Measurements from ENCODE around the gene ARL4D. TPM values are rescaled to one million over a fixed set of nuclear protein-coding genes. Genes with fewer than 3 reads are reported as not detected.
"Not testable (repeated sequence)": the region's sequence is repeated elsewhere in the genome, so short reads cannot be mapped to it uniquely, and the experiment has no call there.

Gene ARL4D
- total RNA-seq, 2 donors from 2014 or later, result 1.5 to 1.7 TPM

- H3K27me3 Mint-ChIP-seq, result no peaks in the 10 kb centered on the region
- DNase-seq (ENCODE audit: low spot score) (peak; percentile 84), ATAC-seq (peak; percentile 55 to 71)
- no peak overlapping the region for H3K4me3 Mint-ChIP-seq
- no peak overlapping the region for H3K27ac Mint-ChIP-seq
- H3K36me3 Mint-ChIP-seq, result no peaks in the 10 kb centered on the region
- peaks cover 15 to 22% of the 10 kb centered on the region in 2 donors for H3K4me1 Mint-ChIP-seq (ENCODE audit: low read depth in 2 of 2)
- H3K9me3 Mint-ChIP-seq, result no peaks in the 10 kb centered on the region
Observed at GRCh38 chr17:43393944-43394482, 4.8 kb upstream of the ARL4D start.

DNA sequence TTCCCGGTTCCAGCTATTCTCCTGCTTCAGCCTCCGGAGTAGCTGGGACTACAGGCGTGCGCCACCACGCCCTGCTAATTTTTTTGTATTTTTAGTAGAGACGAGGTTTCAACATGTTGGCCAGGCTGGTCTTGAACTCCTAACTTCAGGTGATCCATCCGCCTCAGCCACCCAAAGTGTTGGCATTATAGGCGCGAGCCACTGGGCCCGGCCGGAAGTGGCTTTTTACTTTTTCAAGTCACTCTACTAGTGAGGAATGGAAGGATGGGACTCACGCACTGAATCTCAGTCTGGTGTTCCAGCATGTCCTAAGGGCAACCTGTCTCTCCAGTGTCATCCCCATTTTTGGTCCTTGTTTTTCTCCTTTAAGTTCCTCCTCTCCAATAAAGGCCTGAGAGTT, 4.1 kb upstream of the ARL4D start:
- H3K27me3 Mint-ChIP-seq; ATAC-seq; H3K9me3 Mint-ChIP-seq; H3K4me3 Mint-ChIP-seq; DNase-seq (ENCODE audit: low spot score); H3K36me3 Mint-ChIP-seq; H3K27ac Mint-ChIP-seq: not testable (repeated sequence)
- peaks cover 13 to 15% of the 10 kb centered on the region in 2 donors for H3K4me1 Mint-ChIP-seq (ENCODE audit: low read depth in 2 of 2)

DNA sequence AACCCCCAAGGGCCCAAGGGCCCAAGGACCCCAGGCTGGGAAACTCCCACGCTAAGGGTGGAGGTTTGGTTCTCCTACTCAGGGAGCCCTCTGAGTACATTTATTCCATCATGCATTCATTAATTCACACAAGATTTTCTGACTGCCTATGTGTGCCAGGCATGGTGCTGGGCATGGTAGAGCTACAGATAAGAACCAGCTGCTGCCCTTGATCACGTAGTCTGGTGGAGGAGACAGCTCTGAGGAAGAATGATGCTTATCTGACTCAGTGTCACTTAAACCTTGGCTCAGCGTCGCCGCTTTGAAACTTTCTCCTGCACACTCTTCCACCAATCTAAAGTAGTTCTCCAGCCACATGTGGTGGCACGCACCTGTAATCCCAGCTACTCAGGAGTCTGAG, 3.6 kb upstream of the ARL4D start:
- Mint-ChIP-seq H3K4me3 (no peak overlapping the region), H3K9me3 (no peaks in the 10 kb centered on the region), H3K4me1 (ENCODE audit: low read depth in 2 of 2) (peaks cover 10 to 14% of the 10 kb centered on the region in 2 donors), H3K27ac (no peak overlapping the region), H3K27me3 (no peaks in the 10 kb centered on the region), H3K36me3 (no peaks in the 10 kb centered on the region)
- ATAC-seq (no peak), DNase-seq (ENCODE audit: low spot score) (no peak)

DNA sequence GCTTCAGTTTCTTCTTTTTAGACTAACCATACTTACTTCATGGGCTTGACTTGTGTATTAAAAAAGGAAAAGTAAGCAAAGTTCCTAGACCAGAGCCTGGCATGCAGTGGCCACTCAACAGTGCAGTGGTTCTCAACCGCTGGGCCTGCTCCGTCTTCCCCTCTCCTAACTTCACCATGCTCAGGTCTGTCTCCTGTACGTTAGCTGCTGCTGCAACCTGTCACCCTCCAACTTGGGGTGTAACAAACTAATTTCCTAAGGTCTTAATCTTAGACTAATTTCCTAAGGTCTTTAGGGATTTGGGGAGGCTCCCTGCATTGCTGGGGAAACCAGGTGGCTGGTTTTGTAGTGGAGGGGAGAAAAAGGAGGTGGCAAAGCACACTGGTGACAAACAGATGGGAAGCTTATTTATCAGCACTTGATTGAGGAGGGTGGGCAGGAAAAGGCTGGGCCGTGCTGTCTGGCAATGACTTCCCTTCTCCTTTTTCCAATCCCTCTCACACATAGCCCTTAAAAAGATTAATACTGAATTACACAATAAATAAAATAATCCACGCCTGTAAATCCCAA, 2.2 kb upstream of the ARL4D start:
- Mint-ChIP-seq H3K4me1 (ENCODE audit: low read depth in 2 of 2) (peaks cover 14 to 16% of the 10 kb centered on the region in 2 donors), H3K4me3 (no peak overlapping the region), H3K27ac (no peak overlapping the region), H3K27me3 (no peaks in the 10 kb centered on the region), H3K36me3 (no peaks in the 10 kb centered on the region), H3K9me3 (no peaks in the 10 kb centered on the region)
- DNase-seq (ENCODE audit: low spot score), result no peak
- ATAC-seq, result no peak

GRCh38 chr17:43399839-43400328, 1.1 kb downstream of the ARL4D start:
- no peak overlapping the region for H3K27ac Mint-ChIP-seq
- peaks cover 10 to 13% of the 10 kb centered on the region in 2 donors for H3K4me1 Mint-ChIP-seq (ENCODE audit: low read depth in 2 of 2)
- no peaks in the 10 kb centered on the region for H3K9me3 Mint-ChIP-seq
- no peaks in the 10 kb centered on the region for H3K27me3 Mint-ChIP-seq
- DNase-seq (ENCODE audit: low spot score) (no peak), ATAC-seq (no peak)
- no peaks in the 10 kb centered on the region for H3K36me3 Mint-ChIP-seq
- H3K4me3 Mint-ChIP-seq, result peak overlapping the region; percentile 86

- no peaks in the 10 kb centered on the region for H3K9me3 Mint-ChIP-seq
- peaks cover 10 to 13% of the 10 kb centered on the region in 2 donors for H3K4me1 Mint-ChIP-seq (ENCODE audit: low read depth in 2 of 2)
- peak overlapping the region in 1 of 2 donors; percentile 35 for H3K27ac Mint-ChIP-seq
- DNase-seq (ENCODE audit: low spot score) (no peak), ATAC-seq (no peak)
- H3K4me3 Mint-ChIP-seq, result peak overlapping the region; percentile 62
- H3K27me3 Mint-ChIP-seq, result no peaks in the 10 kb centered on the region
- H3K36me3 Mint-ChIP-seq, result no peaks in the 10 kb centered on the region
Observed at GRCh38 chr17:43400943-43401717, 2.3 kb downstream of the ARL4D start.

DNA sequence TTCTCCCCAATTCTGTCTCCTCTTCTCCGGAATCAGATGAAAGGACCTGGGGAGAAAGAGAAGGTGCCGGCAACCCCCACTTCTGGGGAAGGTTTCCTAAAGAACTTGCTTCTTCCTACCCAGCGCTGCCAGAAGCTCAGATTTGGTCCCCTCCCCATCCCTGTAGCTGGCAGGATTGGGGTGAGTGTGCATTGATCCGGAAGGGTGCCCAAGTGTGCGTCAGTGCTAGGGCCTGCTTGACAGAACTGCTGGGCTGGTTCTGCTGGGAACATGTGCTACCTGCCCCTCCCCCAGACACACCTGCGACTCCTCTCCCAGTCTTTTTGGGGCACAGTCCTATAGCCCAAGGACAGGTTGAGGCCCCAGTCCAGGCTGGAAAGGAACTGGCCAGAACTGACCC, 3.3 kb downstream of the ARL4D start:
- DNase-seq (ENCODE audit: low spot score) (no peak), ATAC-seq (no peak)
- Mint-ChIP-seq H3K4me3 (no peak overlapping the region), H3K4me1 (ENCODE audit: low read depth in 2 of 2) (peaks cover 10 to 13% of the 10 kb centered on the region in 2 donors), H3K9me3 (no peaks in the 10 kb centered on the region), H3K27ac (no peak overlapping the region), H3K36me3 (no peaks in the 10 kb centered on the region), H3K27me3 (no peaks in the 10 kb centered on the region)

- Mint-ChIP-seq H3K4me1 (ENCODE audit: low read depth in 2 of 2) (peaks cover 10 to 13% of the 10 kb centered on the region in 2 donors), H3K9me3 (no peaks in the 10 kb centered on the region), H3K36me3 (no peaks in the 10 kb centered on the region), H3K27ac (peak overlapping the region in 1 of 2 donors; percentile 16), H3K27me3 (peaks cover 0 to 2% of the 10 kb centered on the region in 2 donors), H3K4me3 (no peak overlapping the region)
- no peak for DNase-seq (ENCODE audit: low spot score)
- no peak for ATAC-seq
Observed at GRCh38 chr17:43402567-43402966, 3.8 kb downstream of the ARL4D start.

DNA sequence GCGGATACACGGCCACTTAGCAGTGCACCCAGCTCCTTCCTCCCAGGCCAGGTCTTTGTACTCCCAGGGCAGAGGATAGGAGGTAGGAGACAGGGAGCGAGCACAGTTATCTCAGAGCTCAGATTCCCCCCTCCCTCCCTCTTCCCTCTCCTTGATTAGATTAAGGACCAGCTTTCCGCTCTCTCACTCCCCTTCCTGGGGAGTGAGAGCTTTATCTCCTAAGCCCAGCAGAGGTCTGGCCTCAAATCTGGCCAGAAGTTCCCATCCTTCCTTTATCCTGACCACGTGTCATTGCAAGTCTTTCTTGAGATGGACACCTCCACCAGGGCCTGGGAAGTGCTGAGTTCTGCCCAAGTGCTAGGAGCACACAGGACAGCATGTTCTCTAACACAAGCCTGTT, 5.1 kb downstream of the ARL4D start:
- no peak overlapping the region for H3K4me3 Mint-ChIP-seq
- H3K36me3 Mint-ChIP-seq, result no peaks in the 10 kb centered on the region
- H3K27me3 Mint-ChIP-seq, result peaks cover 0 to 5% of the 10 kb centered on the region in 2 donors
- H3K4me1 Mint-ChIP-seq (ENCODE audit: low read depth in 2 of 2), result peaks cover 4 to 6% of the 10 kb centered on the region in 2 donors
- DNase-seq (ENCODE audit: low spot score) (no peak), ATAC-seq (no peak)
- no peak overlapping the region for H3K27ac Mint-ChIP-seq
- no peaks in the 10 kb centered on the region for H3K9me3 Mint-ChIP-seq

- no peak overlapping the region for H3K4me3 Mint-ChIP-seq
- no peaks in the 10 kb centered on the region for H3K9me3 Mint-ChIP-seq
- no peak overlapping the region for H3K27ac Mint-ChIP-seq
- no peak for DNase-seq (ENCODE audit: low spot score)
- H3K27me3 Mint-ChIP-seq, result peaks cover 0 to 7% of the 10 kb centered on the region in 2 donors
- no peak for ATAC-seq
- H3K4me1 Mint-ChIP-seq (ENCODE audit: low read depth in 2 of 2), result peaks cover 2 to 4% of the 10 kb centered on the region in 2 donors
- H3K36me3 Mint-ChIP-seq, result no peaks in the 10 kb centered on the region
Observed at GRCh38 chr17:43405861-43406260, 7.1 kb downstream of the ARL4D start.

- Mint-ChIP-seq H3K27me3 (peaks cover 0 to 7% of the 10 kb centered on the region in 2 donors), H3K27ac (no peak overlapping the region), H3K4me3 (no peak overlapping the region), H3K4me1 (ENCODE audit: low read depth in 2 of 2) (no peaks in the 10 kb centered on the region), H3K9me3 (no peaks in the 10 kb centered on the region), H3K36me3 (no peaks in the 10 kb centered on the region)
- ATAC-seq, result no peak
- no peak for DNase-seq (ENCODE audit: low spot score)
Observed at GRCh38 chr17:43406676-43407645, 8.2 kb downstream of the ARL4D start.

GRCh38 chr17:43409131-43409530, 10.3 kb downstream of the ARL4D start:
- no peak overlapping the region for H3K4me3 Mint-ChIP-seq
- H3K27ac Mint-ChIP-seq, result no peak overlapping the region
- no peaks in the 10 kb centered on the region for H3K36me3 Mint-ChIP-seq
- DNase-seq (ENCODE audit: low spot score) (no peak), ATAC-seq (no peak)
- no peaks in the 10 kb centered on the region for H3K4me1 Mint-ChIP-seq (ENCODE audit: low read depth in 2 of 2)
- H3K27me3 Mint-ChIP-seq, result peaks cover 0 to 7% of the 10 kb centered on the region in 2 donors
- H3K9me3 Mint-ChIP-seq, result no peaks in the 10 kb centered on the region

DNA sequence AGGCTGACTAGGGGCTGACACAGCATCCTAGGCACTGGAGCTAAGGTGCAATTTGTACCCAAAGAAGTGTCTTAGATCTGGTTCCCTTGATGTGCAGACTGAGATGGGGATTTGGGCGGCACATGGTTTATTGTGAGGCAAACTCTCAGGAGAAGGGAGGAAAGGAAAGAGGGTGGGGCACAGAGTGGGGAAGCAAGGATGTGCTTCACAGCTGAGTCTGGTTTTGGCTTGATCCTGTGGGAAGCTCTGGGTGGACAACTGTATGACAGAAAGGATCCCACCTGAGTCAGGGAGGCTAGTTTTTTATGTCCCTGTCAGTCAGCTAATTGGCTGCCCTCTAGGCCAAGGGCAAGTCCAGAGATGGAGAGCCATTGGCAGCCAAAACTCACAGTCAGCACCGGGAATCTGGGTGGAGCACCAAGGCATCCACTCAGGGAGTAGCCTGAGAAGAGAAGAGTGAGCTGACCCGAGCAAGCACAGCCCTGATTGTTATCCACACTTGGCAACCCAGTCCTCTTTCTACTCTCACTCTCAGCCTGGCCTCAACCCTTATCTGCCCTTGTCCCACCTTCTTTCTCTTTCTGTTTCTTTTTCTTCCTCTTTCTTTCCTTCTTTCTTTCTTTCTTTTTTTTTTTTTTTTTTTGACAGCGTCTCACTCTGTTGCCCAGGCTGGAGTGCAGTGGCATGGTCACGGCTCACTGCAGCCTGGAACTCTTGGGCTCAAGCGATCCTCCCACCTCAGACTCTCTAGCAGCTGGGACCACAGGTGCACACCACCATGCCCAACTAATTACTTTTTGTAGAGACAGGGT, 12.0 kb downstream of the ARL4D start:
- H3K9me3 Mint-ChIP-seq, result no peaks in the 10 kb centered on the region
- no peaks in the 10 kb centered on the region for H3K36me3 Mint-ChIP-seq
- peaks cover 13 to 14% of the 10 kb centered on the region in 2 donors for H3K27me3 Mint-ChIP-seq
- DNase-seq (ENCODE audit: low spot score), result no peak
- no peaks in the 10 kb centered on the region for H3K4me1 Mint-ChIP-seq (ENCODE audit: low read depth in 2 of 2)
- no peak overlapping the region for H3K27ac Mint-ChIP-seq
- no peak for ATAC-seq
- no peak overlapping the region for H3K4me3 Mint-ChIP-seq
